OCI-LY7 (cell line): ENCODE data around the gene APC.

Source experiments
- EZH2phosphoT487 ChIP-seq: fragments of 200-600 bp; sonication (generic); IDR thresholded peaks from 2 replicates; pipeline ENCODE4 v1.6.1; 2018; ENCODE audit warnings: low read depth, borderline replicate concordance, mild to moderate bottlenecking, mixed run types, antibody characterized with exemption, low read length, moderate library complexity, mixed read lengths
- TF ChIP-seq, protein P1 (sequence below): fragments of 200-600 bp; sonication (generic); conservative IDR thresholded peaks from 2 replicates; pipeline ENCODE4 v1.5.1; 2014; ENCODE audit warnings: mild to moderate bottlenecking, antibody characterized with exemption, low read length, moderate library complexity, mixed read lengths

DNA sequence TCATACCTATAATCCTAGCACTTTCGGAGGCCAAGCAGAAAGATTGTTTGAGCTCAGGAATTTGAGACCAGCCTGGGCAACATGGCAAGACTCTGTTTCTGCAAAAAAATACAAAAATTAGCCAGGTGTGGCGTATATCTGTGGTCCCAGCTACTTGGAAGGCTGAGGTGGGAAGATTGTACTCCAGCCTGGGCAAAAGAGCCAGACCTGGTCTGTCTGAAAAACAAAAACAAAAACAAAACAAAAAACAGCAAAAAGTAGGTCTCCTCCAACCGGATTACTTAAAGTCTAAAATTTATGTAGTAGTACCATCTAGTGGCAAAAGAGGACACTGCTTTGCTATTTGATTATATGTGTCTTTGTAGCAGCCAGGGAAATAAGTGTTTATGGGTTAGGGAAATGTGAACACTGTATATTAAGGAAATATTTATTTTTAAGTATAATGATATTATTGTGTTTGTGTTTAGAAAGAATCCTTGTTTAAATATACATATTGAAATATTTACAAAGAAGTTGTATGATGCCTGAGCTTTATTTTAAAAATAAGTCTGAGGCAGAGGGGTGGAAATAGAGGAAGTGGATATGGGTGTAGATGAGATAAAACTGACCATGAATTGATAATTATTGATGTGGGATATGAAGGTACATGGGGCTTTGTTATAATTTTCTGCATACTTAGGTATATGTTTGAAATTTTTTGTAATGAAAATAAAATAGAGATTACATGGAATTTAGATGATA, 20.0 kb downstream of the APC start:
- TF ChIP-seq, protein P1, sequence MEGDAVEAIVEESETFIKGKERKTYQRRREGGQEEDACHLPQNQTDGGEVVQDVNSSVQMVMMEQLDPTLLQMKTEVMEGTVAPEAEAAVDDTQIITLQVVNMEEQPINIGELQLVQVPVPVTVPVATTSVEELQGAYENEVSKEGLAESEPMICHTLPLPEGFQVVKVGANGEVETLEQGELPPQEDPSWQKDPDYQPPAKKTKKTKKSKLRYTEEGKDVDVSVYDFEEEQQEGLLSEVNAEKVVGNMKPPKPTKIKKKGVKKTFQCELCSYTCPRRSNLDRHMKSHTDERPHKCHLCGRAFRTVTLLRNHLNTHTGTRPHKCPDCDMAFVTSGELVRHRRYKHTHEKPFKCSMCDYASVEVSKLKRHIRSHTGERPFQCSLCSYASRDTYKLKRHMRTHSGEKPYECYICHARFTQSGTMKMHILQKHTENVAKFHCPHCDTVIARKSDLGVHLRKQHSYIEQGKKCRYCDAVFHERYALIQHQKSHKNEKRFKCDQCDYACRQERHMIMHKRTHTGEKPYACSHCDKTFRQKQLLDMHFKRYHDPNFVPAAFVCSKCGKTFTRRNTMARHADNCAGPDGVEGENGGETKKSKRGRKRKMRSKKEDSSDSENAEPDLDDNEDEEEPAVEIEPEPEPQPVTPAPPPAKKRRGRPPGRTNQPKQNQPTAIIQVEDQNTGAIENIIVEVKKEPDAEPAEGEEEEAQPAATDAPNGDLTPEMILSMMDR, result peak; percentile 94
- TF ChIP-seq EZH2phosphoT487, result no peak
